GM18498 (cell line): ENCODE measurements around the gene ZNF621.
"Not testable (repeated sequence)": the region's sequence is repeated elsewhere in the genome, so short reads cannot be mapped to it uniquely, and the experiment has no call there.

Experiments
- ATAC-seq: cut with Tn5 transposase; IDR thresholded peaks from one replicate; pipeline ENCODE4 v1.9.1; 2021; ENCODE audit warnings: mild to moderate bottlenecking, moderate library complexity; ENCODE audit not compliant: unreplicated experiment

ZNF621 gene

GRCh38 chr3:40532252-40532651 lies 7.5 kb downstream of the ZNF621 start:
- no peak for ATAC-seq

- no peak for ATAC-seq
Observed at GRCh38 chr3:40534283-40534682, 9.5 kb downstream of the ZNF621 start.

DNA sequence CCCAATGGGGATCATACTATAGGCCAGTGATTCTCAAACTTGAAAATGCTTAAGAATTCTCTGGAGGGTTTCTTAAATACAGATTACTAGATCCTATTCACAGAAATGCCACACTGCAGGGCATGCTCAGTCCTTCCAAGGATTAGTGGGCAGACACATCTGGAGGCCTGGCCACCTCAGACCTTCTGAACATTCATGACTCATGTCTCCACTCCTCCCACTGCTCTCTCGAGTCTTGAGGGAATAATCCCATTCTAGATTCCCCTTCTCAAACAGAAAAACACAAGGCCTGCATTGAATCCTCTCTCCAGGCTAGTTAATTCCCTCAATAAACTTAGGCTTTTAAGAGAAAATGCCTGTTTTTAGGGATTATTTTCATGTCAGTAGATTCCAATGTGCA lies 22.1 kb downstream of the ZNF621 start:
- no peak for ATAC-seq

- no peak for ATAC-seq
Observed at GRCh38 chr3:40550167-40550566, 25.4 kb downstream of the ZNF621 start.

GRCh38 chr3:40557575-40558161 lies 32.9 kb downstream of the ZNF621 start:
- ATAC-seq: peak; percentile 56

DNA sequence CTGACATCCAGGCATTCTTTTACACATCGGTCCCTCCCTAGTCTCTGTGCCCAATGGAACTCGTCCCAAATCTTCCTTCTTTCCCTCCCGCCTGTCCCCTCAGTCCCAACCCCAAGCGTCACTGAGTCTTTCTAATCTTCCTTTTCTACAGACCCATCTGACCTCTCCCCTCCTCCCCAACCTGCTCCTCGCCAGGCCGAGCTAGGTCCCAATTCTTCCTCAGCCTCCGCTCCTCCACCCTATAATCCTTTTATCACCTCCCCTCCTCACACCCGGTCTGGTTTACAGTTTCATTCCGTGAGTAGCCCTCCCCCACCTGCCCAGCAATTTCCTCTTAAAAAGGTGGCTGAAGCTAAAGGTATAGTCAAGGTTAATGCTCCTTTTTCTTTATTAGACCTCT lies 37.7 kb downstream of the ZNF621 start:
- not testable (repeated sequence) for ATAC-seq

DNA sequence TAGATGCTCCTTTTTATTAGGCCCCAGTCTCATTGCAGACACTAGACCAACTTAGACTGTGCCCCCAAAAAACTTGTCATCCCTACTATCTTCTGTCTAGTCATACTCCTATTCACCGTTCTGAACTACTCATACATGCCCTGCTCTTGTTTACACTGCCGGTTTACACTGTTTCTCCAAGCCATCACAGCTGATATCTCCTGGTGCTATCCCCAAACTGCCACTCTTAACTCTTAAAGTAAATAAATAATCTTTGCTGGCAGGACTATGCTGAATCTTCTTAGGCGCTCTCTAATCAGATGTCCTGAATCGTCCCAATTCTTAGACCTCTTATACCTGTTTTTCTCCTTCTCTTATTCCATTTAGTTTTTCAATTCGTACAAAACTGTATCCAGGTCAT lies 40.9 kb downstream of the ZNF621 start:
- not testable (repeated sequence) for ATAC-seq

DNA sequence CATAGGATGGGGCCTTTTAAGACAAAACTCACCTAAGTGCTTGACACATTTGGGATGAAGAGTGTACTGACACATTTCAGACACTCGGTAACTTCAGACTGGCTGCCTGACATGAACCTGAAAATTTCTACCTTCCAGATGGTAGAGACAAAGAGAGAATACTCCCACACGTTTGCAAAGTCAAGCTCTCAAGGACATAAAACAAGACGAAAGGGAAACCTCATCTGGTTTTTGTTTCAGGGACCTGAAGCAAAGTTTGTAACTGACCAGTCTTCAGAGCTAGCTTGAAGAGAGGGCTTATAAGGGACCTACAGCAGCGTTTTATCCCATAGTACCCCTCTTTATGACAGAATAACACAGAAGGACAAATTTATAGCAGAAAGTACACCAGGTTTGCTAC lies 41.9 kb downstream of the ZNF621 start:
- no peak for ATAC-seq

GRCh38 chr3:40572588-40572987 lies 47.8 kb downstream of the ZNF621 start:
- ATAC-seq: no peak

DNA sequence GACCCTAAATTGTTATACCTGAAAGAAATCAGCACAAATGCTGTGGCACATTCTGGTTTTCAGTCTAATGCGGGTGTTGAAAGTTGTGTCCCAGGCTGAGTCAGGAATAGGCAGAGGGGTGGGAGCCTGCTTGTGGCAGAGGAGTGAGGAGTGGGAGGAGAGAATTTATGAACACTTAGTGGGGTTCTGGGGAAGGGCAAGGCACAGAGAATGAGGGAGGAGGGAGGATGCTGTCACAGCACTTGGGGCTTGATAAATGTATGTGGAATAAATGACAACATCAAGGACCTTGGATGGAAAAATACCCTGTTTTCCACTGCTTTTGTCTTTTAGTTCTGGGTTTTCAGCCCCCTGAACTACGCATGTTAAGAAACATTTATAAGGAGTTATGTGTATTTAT lies 49.3 kb downstream of the ZNF621 start:
- ATAC-seq: no peak

- ATAC-seq: no peak
Observed at GRCh38 chr3:40574661-40575060, 49.9 kb downstream of the ZNF621 start.

GRCh38 chr3:40576396-40576795 lies 51.6 kb downstream of the ZNF621 start:
- no peak for ATAC-seq

DNA sequence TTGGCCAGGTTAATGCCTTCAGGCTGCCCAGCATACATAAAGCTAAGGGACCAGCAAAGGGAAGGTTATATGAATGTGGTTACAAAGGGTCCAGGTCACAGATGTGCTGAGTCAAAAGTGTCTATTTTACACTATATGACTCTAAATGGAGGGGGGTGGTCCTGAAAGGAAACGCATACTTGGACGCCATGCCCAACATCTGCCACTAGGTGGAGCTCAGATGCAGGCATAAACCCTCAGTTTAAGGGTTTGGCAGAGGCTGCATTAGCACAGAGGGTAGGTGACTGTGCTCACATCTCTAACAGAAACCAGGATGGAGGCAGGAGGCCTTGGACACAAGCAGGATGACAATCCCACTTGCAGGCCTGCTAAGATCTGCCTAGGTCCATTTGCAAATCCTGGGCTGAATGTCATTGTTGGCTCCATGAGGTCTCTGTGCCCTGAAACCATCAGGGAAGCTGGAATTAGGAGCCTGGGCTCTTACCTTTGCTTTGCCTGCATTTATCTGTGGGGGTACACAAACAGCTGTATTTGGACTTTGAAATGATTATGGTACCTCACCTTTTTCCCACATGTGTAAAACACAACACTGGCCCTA lies 55.8 kb downstream of the ZNF621 start:
- ATAC-seq: peak; percentile 78

GRCh38 chr3:40581166-40581565 lies 56.4 kb downstream of the ZNF621 start:
- no peak for ATAC-seq

GRCh38 chr3:40582401-40583027 lies 57.8 kb downstream of the ZNF621 start:
- ATAC-seq: no peak

GRCh38 chr3:40583691-40584090 lies 58.9 kb downstream of the ZNF621 start:
- ATAC-seq: no peak

DNA sequence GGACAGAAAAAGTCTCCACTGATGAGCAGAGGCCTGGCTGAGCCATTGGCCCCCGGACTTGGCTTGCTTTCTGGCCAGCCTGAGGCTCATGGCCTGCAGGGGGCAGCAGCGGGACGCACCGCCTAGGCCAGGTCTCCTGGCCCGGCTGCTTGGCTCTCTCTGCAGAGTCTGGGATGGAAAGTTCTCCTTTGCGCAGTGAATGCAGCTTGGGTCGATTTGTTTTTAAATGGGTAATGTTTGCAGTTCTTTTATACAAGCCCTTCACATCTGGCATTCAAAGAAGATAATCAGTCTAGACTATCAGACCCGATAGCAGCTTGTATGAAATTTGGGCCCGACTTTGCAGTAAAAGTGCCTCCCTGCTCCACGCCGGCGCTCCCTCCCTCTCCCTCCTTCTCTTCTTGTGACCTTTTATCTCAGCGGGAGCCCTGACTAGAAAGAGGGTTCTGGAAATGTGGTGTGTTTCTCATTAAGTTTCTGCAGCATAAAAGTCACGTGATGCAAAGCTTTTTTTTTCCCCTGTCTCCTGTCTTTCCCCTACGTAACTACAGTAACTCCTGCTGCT lies 59.9 kb downstream of the ZNF621 start:
- peak; percentile 72 for ATAC-seq

DNA sequence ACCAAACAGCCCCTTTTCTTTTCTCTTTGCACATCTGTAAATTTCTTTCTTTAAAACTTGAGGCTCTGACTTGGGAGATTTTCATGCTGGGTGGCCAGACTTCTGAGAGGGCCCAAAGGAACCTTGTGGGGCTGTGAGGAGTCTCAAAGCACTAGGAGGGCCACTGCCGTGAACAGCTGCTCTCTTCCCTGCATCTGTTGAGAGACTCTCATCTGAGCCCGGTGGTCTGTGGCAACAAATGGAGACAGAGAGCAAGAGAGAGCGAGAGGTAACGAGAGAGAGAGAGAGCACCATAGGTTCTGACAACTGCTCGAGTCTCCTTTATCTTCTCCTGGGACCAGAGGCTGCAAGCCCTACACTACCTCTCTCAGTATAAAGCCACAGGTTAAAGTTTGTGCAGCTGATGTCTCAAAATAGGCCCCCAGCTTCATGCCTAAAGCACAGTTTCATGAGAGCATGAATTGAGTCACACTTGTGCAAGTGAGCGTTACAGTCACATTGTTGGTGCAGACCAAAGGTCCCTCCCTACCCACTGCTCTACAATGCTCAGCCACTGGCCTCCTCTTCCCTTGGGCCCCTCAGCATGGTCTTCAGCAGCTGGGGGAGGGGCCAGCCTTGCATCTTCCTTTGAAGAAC lies 60.7 kb downstream of the ZNF621 start:
- no peak for ATAC-seq

DNA sequence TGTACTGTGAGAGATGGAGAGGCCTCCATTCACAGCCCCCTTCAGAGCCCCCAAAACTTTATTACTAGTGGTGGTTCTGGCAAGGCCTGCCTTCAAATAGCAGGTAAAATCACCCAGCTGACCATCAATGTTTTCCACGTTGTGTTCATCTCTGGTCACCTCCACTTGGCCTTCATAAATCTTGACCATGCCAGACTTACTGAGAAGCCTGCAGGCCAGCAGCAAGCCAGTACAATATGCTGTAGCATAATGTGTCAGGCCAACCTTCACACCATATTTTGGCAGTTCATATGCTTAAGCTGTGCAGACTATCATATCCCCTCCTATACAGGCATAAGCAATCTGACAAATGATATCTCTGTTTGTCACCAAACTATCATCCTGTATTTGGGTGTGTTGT lies 62.1 kb downstream of the ZNF621 start:
- no peak for ATAC-seq

DNA sequence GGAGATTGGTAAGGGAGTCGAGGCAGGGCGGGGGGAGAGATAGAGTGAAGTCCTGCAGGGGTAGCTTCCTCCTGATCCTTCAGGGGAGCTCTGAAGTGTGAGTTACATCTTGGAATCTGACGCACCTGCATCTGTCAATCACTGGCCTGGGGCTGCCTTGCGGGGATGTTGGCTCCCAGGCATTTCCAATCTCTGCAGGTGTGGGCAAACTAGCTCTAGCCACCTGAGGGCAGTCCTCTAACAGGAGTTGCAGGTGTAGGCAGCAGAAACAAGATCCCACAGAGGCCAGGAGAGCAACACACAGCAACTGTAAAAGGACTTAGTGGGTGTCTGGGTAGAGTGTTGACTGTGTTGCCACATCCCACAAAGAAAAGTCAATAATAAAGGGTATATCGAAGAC lies 63.6 kb downstream of the ZNF621 start:
- no peak for ATAC-seq
